HG03460 (cell line): ENCODE data around the gene SUPT7L.

Experiments used
- ATAC-seq: cut with Tn5 transposase; IDR thresholded peaks from one replicate; pipeline ENCODE4 v1.9.1; 2021; ENCODE audit not compliant: unreplicated experiment

SUPT7L gene, protein sequence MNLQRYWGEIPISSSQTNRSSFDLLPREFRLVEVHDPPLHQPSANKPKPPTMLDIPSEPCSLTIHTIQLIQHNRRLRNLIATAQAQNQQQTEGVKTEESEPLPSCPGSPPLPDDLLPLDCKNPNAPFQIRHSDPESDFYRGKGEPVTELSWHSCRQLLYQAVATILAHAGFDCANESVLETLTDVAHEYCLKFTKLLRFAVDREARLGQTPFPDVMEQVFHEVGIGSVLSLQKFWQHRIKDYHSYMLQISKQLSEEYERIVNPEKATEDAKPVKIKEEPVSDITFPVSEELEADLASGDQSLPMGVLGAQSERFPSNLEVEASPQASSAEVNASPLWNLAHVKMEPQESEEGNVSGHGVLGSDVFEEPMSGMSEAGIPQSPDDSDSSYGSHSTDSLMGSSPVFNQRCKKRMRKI

DNA sequence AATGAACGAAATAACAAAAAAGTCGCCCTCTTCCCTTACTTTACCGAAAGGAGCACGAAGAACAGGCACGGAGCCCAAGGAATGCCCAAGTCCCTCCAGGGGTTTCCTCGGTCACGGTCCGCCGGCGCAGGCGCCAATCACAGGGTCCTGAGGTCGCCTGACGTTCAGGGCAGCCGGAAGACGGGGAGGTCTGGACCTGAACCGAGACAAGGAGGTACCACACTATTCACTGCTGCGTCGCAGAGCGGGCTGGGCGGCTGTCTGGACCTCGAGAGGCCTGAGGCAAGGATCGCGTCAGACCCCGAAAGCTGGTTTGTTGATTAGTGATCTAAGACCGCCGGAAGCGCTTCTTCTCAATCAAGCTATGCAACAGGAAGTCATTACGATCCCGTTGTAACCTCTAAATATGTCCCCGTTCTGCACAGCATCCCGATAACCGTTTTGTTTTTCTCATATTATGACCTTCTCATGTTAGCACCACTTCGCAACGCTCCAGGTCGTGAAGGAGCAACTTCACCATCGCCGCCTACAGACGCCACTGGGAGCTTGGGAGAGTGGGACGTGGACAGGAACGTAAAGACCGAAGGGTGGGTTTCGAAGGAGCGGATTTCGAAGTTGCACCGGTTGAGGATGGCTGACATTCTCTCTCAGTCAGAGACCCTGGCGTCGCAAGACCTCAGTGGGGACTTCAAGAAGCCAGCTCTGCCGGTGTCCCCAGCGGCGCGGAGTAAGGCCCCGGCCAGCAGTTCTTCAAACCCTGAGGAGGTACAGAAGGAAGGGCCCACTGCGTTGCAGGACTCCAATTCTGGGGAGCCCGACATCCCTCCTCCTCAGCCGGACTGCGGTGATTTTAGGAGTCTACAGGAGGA, at the start of gene SUPT7L, which contains the start of gene SLC4A1AP:
Gene SUPT7L (minus strand): TSS at position 330 of the 869 bp plus-strand sequence. CDS start 1,422 bp downstream, outside the sequence.
Gene SLC4A1AP (plus strand): TSS at position 605 of the 869 bp plus-strand sequence. CDS start 26 bp downstream, at position 631.
- ATAC-seq: peak; percentile 65

DNA sequence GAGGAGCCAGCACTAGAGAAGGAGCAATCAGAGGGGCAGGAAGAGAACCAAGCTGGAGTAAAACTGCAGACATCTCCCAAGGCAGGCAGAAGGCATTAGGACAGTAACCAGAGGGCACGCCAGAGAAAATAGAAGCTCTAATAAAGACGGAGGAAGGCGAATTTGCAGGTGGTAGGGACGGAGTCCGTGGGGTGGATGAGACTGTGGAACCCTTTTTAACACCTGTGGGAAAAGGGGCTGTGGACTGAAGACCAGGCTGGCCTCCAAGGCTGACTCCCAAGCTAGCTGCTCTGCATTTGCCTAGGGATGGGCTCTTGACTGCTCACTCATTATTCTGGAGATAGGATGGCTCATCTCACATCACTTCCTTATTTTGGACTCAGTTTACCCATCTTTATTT, 49.8 kb upstream of the SUPT7L start:
- ATAC-seq: no peak

DNA sequence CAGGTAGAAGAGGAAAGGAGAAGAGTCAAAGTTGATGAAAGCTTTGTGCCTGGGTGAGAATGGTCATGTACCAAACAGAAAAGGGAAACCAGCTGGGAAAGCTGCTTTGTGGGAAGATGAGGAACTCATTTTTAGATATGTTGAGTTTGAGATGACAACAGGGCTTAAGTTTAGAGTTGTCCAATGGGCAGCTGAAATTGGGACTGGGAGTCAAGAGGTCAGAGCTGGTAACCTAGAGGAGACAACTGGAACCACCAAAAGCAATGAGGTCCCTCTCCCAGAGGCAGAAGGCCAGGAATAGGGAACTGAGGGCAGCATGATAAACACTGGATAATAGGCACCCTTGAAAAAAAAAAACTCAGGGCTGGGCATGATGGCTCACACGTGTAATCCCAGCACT, 49.1 kb upstream of the SUPT7L start:
- ATAC-seq: no peak

DNA sequence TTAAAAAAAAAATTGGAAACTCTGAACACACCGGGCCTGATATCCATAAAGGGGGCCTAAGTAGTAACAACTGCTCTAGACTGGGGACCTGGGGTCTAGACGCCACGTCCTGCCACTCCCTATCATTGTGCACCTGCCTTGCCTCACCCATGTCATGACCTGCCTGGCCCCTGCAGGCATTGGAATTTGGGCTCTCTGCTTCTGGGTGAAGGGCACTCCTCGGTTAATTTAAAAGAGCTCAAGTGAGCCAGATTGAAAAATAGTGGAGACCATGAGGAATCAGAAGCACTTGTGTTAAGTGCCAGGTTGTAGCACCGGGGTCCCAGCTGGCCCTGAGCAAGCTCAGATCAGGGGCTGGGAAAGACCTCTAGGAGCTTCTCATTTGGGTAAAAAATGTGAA, 48.4 kb upstream of the SUPT7L start:
- ATAC-seq: no peak

DNA sequence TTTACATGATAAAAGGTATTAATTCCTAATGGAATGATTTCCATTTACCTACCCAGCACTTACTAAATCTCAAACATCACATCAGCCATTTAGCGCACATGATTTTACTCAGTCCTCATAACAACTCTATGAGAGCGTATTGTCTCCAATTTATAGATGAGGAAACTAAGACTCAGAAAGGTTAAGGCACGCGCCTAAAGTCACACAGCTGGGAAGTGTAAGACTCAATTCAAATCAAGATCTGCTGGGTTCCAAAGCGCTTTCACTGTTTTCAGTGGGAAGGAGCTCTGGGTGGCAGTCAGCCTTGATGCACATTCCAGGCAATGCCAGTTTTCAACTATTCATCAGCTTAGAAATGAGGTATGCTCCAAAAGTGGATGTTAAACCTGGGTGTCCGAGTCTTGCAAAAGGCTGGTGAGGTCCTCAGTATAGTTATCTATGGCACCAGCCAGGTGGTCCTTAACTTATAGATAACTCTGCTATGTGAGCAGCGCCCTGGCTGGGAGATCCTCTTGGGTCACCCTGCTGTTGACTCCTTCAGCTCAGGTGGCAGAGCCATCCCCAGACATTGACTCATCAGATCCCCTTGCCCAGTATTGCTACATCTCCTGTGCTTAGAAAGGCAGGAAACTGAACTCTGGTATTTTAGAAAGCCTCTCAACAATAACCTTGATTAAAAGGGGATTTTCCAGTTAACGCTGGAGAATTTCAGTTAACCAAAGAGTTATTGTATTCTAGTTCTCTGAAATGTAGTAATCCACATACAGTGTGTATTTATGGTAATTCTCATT, 47.4 kb upstream of the SUPT7L start:
- no peak for ATAC-seq

DNA sequence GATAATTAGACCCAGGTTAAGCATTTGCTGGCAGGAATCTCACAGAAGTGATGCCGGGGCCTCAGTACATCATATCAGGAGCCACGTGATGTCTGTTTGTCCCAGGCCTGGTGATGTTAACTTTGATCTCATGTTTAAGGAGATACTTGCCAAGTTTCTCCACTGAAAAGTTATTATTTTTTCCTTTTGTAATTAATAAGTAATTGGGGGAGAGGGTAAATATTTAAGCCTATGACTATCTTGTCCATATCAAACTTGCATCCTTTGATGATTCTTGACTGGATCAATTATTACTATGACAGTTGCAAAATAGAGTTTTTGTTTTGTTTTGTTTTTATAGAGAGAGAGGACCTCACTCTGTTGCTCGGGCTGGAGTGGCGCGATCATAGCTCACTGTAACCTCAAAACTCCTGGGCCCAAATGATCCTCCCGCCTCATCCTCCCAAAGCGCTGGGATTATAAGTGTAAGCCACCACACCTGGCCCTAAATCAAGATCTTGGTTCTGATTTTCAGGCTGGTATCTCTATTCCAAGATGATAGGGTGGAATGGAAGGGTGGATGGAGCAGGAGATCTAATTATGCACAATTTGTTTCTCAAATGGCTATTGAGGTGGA, 46.7 kb upstream of the SUPT7L start:
- ATAC-seq: no peak

DNA sequence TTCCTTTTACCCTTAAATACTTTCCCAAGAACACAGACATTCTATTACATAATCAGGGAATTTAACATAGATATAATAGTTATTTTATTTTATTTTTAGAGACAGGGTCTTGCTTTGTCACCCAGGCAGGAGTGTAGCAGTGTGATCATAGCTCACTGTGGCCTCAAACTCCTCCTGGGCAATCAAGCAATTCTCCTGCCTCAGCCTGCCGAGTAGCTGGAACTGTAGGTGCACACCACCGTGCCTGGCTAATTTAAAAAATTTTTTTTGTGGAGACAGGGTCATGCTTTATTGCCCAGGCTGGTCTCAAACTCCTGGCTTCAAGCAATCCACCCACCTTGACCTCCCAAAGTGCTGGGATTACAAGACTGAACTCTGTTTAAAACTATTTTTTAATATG, 45.9 kb upstream of the SUPT7L start:
- no peak for ATAC-seq

DNA sequence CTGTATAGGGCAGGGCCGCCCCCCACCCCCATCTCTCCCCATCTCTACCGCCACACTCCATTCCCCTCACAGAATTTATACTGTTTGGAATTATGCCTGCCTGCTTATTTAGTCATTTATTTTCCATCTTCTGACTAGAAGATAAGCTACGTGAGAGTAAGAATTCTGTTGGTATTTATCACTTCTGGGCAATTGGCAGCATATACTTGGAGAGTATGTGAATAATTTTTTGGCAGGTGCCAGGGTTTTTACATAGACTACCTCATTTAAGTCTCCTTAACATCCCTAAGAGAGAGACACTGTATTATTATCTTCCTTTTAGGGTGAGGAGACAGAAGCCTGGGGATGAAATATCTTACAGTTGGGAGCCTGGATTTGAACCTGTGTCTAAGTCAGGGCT, 45.3 kb upstream of the SUPT7L start:
- no peak for ATAC-seq

DNA sequence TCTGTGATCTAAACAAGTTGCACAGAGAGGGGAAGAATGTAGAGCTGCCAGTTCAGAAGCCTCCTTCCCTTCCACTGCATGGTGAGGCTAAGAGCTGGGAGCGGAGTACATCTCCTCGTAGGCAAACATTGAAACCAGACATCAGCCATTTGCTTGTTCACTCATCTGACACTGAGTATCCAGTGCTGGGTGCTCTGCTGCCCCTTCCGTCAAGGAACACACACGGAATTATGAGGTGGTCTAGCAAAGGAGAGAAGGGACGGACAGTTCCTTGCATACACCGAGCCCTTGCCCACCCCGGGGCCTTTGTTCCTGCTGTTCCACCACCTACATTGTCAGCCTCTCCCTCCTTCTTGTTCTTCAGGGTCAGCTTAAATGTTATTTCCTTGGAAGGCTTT, 44.8 kb upstream of the SUPT7L start:
- no peak for ATAC-seq

DNA sequence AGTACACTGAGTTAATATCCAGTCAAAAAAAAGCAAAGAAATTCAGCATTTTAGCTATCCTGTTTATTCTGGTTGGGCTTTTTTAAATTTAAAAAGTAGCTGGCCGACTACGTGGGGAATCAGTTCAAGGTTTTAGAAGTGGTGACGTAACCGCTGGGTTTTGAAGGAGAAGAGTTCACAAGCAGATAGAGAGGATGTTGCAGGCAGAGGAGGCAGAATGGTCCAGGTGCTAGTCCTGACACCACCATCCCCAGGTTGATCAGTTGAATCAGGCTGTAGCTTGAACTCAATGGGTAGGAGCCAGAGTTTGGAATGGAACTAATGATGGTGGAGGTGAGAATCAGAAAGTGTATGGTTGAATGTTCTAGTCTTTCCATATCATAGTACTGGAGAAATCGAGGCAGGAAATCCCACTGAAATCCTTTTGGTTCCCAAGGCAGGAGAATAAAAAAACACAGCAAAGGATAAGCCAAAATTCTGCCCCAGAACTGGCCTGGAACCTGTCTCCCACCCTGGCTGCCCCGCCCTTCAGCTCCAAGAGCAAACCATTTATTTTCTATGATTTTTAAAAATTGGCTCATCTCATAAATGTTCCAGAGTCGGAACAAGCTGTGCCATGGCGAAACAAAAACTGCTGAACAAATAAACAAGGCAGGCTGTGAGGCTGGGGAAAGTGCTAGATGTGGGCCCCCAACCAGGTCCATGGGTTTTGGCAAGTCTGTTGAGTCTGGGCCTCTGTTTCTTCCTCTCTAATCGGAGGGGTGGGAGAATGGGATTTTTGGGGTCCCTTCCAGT, 44.2 kb upstream of the SUPT7L start:
- ATAC-seq: no peak

DNA sequence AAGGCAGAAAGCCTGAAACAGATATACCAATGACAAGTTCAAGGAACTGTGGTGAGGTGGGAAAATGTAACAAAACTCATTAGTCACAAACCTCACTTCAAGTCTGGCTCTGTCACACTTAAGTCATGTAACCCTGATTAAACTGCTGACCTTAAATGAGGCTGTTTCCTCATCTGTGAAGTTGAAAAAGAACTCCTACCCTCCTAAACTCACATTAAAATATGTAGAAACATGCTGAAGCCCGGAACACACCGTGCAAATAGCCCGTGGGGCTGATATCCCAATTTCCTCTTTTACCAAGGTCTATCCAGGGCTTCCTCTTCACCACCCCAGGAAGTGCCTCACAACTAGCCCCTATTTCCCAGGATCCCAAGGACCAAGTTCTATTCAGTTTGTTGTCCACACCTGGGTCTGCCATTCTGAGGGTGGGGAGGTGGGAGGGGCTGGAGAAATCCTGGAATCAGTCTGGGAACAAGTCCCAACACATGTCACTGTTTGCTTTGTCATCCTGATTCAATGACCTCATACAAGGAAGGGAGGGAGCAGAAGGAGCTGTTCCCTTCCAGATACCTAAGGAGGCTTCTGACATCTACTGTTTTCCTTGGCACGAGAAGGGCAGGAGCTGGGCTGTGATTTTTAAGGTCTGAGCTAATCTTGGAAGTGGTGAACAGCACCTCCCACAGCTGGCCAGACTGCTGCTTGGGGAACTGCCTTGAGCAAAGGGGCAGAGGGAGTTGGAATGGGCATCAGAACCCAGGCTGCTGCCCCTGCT, 42.6 kb upstream of the SUPT7L start:
- no peak for ATAC-seq

DNA sequence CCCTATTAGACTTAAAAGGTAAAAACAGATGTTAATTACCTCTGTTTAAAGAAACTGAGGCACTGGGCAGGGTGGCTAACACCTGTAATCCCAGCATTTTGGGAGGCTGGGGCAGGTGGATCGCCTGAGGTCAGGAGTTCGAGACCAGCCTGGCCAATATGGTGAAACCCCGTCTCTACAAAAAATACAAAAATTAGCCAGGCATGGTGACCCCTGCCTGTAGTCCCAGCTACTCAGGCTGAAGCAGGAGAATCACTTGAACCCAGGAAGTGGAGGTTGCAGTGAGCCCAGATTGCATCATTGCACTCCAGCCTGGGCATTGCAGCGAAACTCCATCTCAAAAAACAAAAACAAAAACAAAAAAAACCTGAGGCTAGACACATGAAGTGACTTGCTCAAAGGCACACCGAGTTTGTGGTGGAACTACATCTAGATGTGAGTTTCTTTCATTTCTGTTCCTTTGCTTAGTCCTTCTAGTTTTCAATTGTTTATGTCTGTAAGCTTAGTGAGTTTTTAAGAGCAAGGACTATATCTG, 41.0 kb upstream of the SUPT7L start:
- no peak for ATAC-seq

DNA sequence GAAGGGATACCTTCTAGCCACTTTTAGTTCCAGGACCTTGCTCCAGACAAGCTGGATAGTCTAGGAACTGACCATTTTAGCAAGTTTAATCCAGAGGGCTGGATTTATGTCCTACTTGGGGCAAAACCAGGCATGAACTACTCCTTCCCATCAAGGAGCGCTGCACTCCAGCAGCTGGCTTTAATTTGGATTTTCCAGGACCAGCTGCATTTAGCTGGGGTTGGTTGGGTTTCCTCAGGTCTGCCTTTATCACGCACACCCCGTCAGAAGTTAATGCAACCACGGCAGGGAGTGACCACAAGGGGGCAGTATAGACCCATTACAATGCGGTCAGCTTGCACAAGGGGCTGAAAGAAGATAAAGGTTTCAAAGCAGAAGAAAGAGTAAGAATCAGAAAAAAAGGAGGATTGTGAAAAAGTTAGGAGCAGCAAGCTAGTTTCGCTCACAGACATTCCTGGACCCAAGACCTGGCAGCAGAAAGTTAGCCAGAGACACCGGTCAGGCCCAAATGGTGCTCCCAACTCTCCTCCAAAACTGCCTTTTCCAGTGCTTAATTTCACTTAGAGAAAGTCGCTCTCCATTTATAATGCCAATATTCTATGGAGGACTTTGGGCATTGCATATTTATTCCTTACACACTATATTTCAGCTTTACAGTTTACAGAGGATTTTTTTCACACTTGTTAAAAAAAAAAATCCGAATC, 40.4 kb upstream of the SUPT7L start:
- no peak for ATAC-seq

DNA sequence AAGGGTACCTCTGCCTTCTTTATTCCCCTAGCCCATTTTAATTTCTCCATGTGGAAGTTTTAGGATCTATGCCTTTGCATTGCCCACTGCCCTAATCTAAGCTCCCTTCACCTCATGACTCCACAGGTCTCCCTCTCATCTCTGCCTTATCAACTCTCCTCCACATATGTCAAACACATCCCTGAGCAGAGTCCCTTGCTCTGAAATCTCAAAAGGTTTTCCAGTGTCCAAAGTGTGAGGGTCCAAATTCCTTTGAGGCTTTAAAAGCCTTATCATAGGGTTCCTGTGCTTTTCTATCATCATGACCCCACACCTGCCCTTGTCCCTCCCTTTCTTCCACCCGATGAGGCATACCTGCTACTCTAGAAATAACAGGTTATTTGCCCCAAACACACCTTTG, 38.9 kb upstream of the SUPT7L start:
- no peak for ATAC-seq

DNA sequence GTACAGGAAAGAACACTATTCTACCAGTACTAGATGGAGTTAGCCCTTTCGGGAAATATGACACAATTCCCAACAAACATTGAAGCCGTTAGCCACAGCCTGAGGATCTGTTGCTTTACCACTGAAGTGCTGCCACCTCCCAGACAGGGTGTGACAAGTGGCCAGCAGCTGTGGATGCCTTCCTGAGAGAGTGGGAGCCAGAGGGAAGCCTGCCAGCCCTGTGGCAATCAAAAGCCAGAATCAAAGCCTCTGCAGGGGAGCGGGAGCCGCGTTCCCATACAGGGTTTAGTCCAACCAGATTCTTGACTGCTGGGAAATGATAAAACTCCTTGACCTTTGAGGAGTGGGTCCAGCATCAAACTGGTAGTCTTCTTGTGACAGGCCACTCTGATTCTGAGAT, 38.3 kb upstream of the SUPT7L start:
- ATAC-seq: no peak

DNA sequence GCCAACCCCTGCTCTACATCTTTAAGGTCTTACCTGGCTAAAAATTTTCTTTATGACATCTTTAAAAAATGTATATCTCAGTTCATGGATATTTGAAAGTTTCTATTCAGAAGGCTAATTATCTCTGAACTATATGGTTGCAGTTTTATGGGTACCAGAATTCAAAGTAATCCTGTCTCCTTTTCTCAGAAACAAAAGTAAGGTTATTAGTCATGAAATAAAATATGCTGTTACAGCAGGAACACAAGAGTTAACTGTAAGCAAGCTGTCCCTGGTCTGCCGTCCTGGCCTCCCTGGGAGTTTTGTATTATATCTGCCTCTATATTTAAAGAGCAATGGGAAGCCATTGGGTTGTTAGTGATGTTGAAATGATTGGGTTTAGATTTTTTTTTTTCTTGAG, 34.2 kb upstream of the SUPT7L start:
- no peak for ATAC-seq

DNA sequence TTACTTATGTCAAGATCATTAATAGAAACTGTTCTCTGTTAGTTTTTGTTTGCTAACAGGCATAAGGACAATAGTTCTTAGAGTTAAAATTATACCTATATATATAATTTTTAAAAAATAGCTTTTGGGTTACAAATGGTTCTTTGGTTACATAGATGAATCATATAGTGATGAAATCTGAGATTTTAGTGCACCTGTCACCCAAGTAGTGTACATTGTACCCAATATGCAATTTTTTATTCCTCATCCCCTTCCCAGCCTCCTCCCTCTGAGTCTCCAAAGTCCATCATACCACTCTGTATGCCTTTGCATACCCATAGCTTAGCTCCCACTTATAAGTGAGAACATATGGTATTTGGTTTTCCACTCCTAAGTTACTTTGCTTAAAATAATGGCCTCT, 26.6 kb upstream of the SUPT7L start:
- ATAC-seq: no peak

DNA sequence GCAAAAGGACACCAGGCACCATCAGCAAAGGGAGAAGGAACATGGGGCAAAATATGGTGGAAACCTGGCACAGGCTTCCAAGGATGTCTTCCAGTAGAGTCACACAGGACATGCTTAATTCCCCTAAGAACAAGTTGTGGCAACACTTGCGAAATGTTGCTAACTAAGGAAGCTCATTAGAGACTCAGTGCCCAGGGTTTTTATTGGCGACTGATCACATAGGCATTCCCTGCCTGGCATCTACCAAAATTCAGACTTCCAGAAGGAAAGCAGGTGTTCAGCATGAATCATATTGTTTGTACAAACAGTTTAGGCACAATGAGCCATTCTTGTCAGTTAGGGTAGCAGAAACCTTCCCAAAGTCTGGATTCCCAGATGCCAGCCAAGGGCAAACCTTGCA, 26.0 kb upstream of the SUPT7L start:
- ATAC-seq: no peak
